ENCODE data around the gene CDH12. TPM values are rescaled to one million over a fixed set of nuclear protein-coding genes. Genes with fewer than 3 reads are reported as not detected.

Gene CDH12
- total RNA-seq, 1 experiment from 2014 or later: not detected

- no peak overlapping the region for H3K14ac ChIP-seq (ENCODE audit: insufficient read depth, low read length)
- no peak overlapping the region for H3K4me2 ChIP-seq (ENCODE audit: insufficient read depth, insufficient read length, low read length)
- no peak for DNase-seq
- no peak overlapping the region for H3K9ac ChIP-seq (ENCODE audit: extremely low read depth, insufficient read length, low read length)
- no peaks in the 10 kb centered on the region for H3K4me1 ChIP-seq (ENCODE audit: insufficient read depth, low read length)
- no peaks in the 10 kb centered on the region for H3K9me3 ChIP-seq (ENCODE audit: control insufficient read depth, low read depth, low read length)
- no peaks in the 10 kb centered on the region for H3K23me2 ChIP-seq (ENCODE audit: insufficient read length, low read depth, low read length, poor library complexity, severe bottlenecking)
- no peak overlapping the region for H3K27ac ChIP-seq (ENCODE audit: insufficient read length, low read depth, low read length)
- H4K8ac ChIP-seq (replicated peaks; ENCODE audit: insufficient read length, low read depth, low read length): no peak overlapping the region
- no peak overlapping the region for H4K5ac ChIP-seq (ENCODE audit: insufficient read length, low read depth, low read length)
- no peak overlapping the region for H2BK120ac ChIP-seq (ENCODE audit: low read depth, low read length, poor library complexity, severe bottlenecking)
- Mint-ChIP-seq H3K4me1 (0 out of 4 replicates have a peak, but pooled peaks cover 0 to 3% of the 10 kb centered on the region in 2 experiments), H3K27ac (no peak overlapping the region; a peak in 1 of 7 replicates), H3K36me3 (ENCODE audit: insufficient read depth in 1 of 3, low read depth in 3 of 3) (no peaks in the 10 kb centered on the region), H3K9me3 (no peaks in the 10 kb centered on the region), H3K4me3 (no peak overlapping the region), H3K27me3 (ENCODE audit: low read depth) (no peaks in the 10 kb centered on the region)
- H3K79me2 ChIP-seq (ENCODE audit: insufficient read depth, low read length): no peaks in the 10 kb centered on the region
- H2BK20ac ChIP-seq (ENCODE audit: low read depth, low read length, poor library complexity, severe bottlenecking): no peak overlapping the region
- H3T11ph ChIP-seq (ENCODE audit: low read length): no peak overlapping the region
- TF ChIP-seq CTCF (conservative IDR thresholded peaks at IDR 0.05): no peak
- H3K18ac ChIP-seq (ENCODE audit: insufficient read length, low read depth, low read length): no peak overlapping the region
- no peak overlapping the region for H4K91ac ChIP-seq (ENCODE audit: insufficient read length, low read depth, low read length)
- H3K56ac ChIP-seq (ENCODE audit: insufficient read length, low read depth, low read length): no peak overlapping the region
- no peak overlapping the region for H2BK12ac ChIP-seq (ENCODE audit: insufficient read length, low read depth, low read length)
- no peak overlapping the region for H2BK15ac ChIP-seq (ENCODE audit: low read depth, low read length)
- H2BK5ac ChIP-seq (ENCODE audit: insufficient read length, low read length): no peak overlapping the region
- H3K79me1 ChIP-seq (ENCODE audit: insufficient read depth, low read depth, low read length, poor library complexity, severe bottlenecking): no peaks in the 10 kb centered on the region
- H3K23ac ChIP-seq (ENCODE audit: insufficient read length, low read depth, low read length): no peak overlapping the region
- H3K4ac ChIP-seq (ENCODE audit: low read depth, low read length): no peak overlapping the region
- no peaks in the 10 kb centered on the region for H4K20me1 ChIP-seq (ENCODE audit: control insufficient read depth, insufficient read depth, insufficient read length)
- H3K27me3 ChIP-seq (ENCODE audit: insufficient read depth, low read length): no peaks in the 10 kb centered on the region
- H2AK5ac ChIP-seq (ENCODE audit: insufficient read length, low read length): no peak overlapping the region
- no peak overlapping the region for H2AFZ ChIP-seq (ENCODE audit: low read length)
These were observed 462.3 kb downstream of the CDH12 start for GRCh38 chr5:22390888-22391287.
